Measurements from ENCODE around the gene ICAM1. TPM values are rescaled to one million over a fixed set of nuclear protein-coding genes. Genes with fewer than 3 reads are reported as not detected.

The ICAM1 gene
- total and polyA plus RNA-seq, 8 donors: 2.3 to 15.6 (median 8.7) TPM

DNA sequence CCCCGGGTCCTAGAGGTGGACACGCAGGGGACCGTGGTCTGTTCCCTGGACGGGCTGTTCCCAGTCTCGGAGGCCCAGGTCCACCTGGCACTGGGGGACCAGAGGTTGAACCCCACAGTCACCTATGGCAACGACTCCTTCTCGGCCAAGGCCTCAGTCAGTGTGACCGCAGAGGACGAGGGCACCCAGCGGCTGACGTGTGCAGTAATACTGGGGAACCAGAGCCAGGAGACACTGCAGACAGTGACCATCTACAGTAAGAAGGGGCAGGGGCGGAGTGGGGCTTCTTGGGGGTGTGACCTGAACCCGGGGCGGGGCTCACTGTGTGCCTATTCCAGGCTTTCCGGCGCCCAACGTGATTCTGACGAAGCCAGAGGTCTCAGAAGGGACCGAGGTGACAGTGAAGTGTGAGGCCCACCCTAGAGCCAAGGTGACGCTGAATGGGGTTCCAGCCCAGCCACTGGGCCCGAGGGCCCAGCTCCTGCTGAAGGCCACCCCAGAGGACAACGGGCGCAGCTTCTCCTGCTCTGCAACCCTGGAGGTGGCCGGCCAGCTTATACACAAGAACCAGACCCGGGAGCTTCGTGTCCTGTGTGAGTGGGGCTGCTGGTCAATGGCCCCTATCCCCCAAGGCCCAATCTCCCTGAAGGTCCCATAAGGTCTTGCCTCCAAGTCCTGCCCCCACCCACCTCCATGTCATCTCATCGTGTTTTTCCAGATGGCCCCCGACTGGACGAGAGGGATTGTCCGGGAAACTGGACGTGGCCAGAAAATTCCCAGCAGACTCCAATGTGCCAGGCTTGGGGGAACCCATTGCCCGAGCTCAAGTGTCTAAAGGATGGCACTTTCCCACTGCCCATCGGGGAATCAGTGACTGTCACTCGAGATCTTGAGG, 13.4 kb downstream of the ICAM1 start:
- peaks cover 11 to 67% (median 44%) of the 10 kb centered on the region in 4 donors for H3K36me3 ChIP-seq
- no peak overlapping the region for H3K4me3 ChIP-seq
- peaks cover 21 to 41% (median 32%) of the 10 kb centered on the region in 4 donors for H3K4me1 ChIP-seq
- intact Hi-C loops (cut with DNase I; ENCODE audit: low total_unique reads): no loop called here
- no peaks in the 10 kb centered on the region for H3K9me3 ChIP-seq
- H3K27me3 ChIP-seq: peaks cover 15 to 53% (median 26%) of the 10 kb centered on the region in 3 donors
- TF ChIP-seq POLR2AphosphoS5 (IDR thresholded peaks at IDR 0.05): no peak
- TF ChIP-seq, protein P1, sequence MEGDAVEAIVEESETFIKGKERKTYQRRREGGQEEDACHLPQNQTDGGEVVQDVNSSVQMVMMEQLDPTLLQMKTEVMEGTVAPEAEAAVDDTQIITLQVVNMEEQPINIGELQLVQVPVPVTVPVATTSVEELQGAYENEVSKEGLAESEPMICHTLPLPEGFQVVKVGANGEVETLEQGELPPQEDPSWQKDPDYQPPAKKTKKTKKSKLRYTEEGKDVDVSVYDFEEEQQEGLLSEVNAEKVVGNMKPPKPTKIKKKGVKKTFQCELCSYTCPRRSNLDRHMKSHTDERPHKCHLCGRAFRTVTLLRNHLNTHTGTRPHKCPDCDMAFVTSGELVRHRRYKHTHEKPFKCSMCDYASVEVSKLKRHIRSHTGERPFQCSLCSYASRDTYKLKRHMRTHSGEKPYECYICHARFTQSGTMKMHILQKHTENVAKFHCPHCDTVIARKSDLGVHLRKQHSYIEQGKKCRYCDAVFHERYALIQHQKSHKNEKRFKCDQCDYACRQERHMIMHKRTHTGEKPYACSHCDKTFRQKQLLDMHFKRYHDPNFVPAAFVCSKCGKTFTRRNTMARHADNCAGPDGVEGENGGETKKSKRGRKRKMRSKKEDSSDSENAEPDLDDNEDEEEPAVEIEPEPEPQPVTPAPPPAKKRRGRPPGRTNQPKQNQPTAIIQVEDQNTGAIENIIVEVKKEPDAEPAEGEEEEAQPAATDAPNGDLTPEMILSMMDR (IDR thresholded peaks at IDR 0.05): no peak
- no peak for TF ChIP-seq POLR2A (IDR thresholded peaks at IDR 0.05)
- TF ChIP-seq EP300 (IDR thresholded peaks at IDR 0.05): no peak
- WGBS, 5 donors: 91 to 95% (median 93%) methylated on average over 33 to 34 of the region's 34 CpGs
- no peak for DNase-seq
- H3K27ac ChIP-seq: no peak overlapping the region

DNA sequence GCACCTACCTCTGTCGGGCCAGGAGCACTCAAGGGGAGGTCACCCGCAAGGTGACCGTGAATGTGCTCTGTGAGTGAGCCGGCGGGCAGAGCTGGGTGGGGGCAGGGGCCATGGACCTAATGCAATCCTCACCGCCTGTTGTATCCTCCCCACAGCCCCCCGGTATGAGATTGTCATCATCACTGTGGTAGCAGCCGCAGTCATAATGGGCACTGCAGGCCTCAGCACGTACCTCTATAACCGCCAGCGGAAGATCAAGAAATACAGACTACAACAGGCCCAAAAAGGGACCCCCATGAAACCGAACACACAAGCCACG, 14.0 kb downstream of the ICAM1 start:
- H3K9me3 ChIP-seq: no peaks in the 10 kb centered on the region
- peaks cover 11 to 61% (median 43%) of the 10 kb centered on the region in 4 donors for H3K36me3 ChIP-seq
- no peak overlapping the region for H3K4me3 ChIP-seq
- H3K27me3 ChIP-seq: peaks cover 21 to 59% (median 32%) of the 10 kb centered on the region in 3 donors
- no peak overlapping the region for H3K27ac ChIP-seq
- intact Hi-C loops (cut with DNase I; ENCODE audit: low total_unique reads): no loop called here
- TF ChIP-seq, protein P1 (IDR thresholded peaks at IDR 0.05): no peak
- TF ChIP-seq POLR2A (IDR thresholded peaks at IDR 0.05): no peak
- TF ChIP-seq POLR2AphosphoS5 (IDR thresholded peaks at IDR 0.05): no peak
- TF ChIP-seq EP300 (IDR thresholded peaks at IDR 0.05): no peak
- DNase-seq: no peak
- WGBS, 5 donors: 90 to 98% (median 94%) methylated on average over 13 of the region's 13 CpGs
- peaks cover 27 to 42% (median 38%) of the 10 kb centered on the region in 4 donors for H3K4me1 ChIP-seq

DNA sequence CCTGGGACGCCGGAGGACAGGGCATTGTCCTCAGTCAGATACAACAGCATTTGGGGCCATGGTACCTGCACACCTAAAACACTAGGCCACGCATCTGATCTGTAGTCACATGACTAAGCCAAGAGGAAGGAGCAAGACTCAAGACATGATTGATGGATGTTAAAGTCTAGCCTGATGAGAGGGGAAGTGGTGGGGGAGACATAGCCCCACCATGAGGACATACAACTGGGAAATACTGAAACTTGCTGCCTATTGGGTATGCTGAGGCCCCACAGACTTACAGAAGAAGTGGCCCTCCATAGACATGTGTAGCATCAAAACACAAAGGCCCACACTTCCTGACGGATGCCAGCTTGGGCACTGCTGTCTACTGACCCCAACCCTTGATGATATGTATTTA, 14.5 kb downstream of the ICAM1 start:
- peaks cover 11 to 56% (median 41%) of the 10 kb centered on the region in 4 donors for H3K36me3 ChIP-seq
- WGBS, 5 donors: 88 to 95% (median 91%) methylated on average over 4 of the region's 4 CpGs
- DNase-seq: no peak
- no peak overlapping the region for H3K4me3 ChIP-seq
- no peaks in the 10 kb centered on the region for H3K9me3 ChIP-seq
- no peak for TF ChIP-seq EP300 (IDR thresholded peaks at IDR 0.05)
- no peak for TF ChIP-seq POLR2AphosphoS5 (IDR thresholded peaks at IDR 0.05)
- TF ChIP-seq POLR2A (IDR thresholded peaks at IDR 0.05): no peak
- TF ChIP-seq, protein P1 (IDR thresholded peaks at IDR 0.05): no peak
- intact Hi-C loops (cut with DNase I; ENCODE audit: low total_unique reads): no loop called here
- peaks cover 32 to 46% (median 43%) of the 10 kb centered on the region in 4 donors for H3K4me1 ChIP-seq
- no peak overlapping the region for H3K27ac ChIP-seq
- peaks cover 21 to 63% (median 37%) of the 10 kb centered on the region in 3 donors for H3K27me3 ChIP-seq

DNA sequence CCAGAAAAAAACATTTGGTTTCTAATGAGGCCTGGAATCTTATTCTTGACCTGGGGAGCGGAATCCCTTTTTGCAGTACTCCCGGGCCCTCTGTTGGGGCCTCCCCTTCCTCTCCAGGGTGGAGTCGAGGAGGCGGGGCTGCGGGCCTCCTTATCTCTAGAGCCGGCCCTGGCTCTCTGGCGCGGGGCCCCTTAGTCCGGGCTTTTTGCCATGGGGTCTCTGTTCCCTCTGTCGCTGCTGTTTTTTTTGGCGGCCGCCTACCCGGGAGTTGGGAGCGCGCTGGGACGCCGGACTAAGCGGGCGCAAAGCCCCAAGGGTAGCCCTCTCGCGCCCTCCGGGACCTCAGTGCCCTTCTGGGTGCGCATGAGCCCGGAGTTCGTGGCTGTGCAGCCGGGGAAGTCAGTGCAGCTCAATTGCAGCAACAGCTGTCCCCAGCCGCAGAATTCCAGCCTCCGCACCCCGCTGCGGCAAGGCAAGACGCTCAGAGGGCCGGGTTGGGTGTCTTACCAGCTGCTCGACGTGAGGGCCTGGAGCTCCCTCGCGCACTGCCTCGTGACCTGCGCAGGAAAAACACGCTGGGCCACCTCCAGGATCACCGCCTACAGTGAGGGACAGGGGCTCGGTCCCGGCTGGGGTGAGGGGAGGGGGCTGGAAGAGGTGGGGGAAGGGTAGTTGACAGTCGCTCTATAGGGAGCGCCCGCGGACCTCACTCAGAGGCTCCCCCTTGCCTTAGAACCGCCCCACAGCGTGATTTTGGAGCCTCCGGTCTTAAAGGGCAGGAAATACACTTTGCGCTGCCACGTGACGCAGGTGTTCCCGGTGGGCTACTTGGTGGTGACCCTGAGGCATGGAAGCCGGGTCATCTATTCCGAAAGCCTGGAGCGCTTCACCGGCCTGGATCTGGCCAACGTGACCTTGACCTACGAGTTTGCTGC, 16.1 kb downstream of the ICAM1 start, which contains the start of gene ICAM4:
TSS of gene ICAM4 (plus strand) at position 153 of the 935 bp plus-strand sequence. CDS start at position 211, 58 bp downstream.
- intact Hi-C loops (cut with DNase I; ENCODE audit: low total_unique reads): no loop called here
- Histone ChIP-seq H3K27me3 (peaks cover 21 to 80% (median 54%) of the 10 kb centered on the region in 3 donors), H3K4me1 (peaks cover 49 to 63% (median 60%) of the 10 kb centered on the region in 4 donors), H3K9me3 (no peaks in the 10 kb centered on the region), H3K36me3 (peaks cover 11 to 42% (median 34%) of the 10 kb centered on the region in 4 donors), H3K27ac (peak within 1 kb of the TSS in 2 of 5 donors; percentile 1 to 44), H3K4me3 (peak within 1 kb of the TSS; percentile 9 to 38 (median 22))
- TF ChIP-seq POLR2AphosphoS5 (IDR thresholded peaks at IDR 0.05): no peak
- no peak for TF ChIP-seq EP300 (IDR thresholded peaks at IDR 0.05)
- TF ChIP-seq, protein P1 (IDR thresholded peaks at IDR 0.05): no peak
- TF ChIP-seq POLR2A (IDR thresholded peaks at IDR 0.05): no peak
- WGBS, 5 donors: 4 to 6% (median 5%) methylated on average over 31 to 59 of the region's 59 CpGs
- peak; percentile 81 to 86 for DNase-seq
